Uterus (tissue), 4 donors: ENCODE measurements around the gene GDI1. TPM values are rescaled to one million over a fixed set of nuclear protein-coding genes. Genes with fewer than 3 reads are reported as not detected.

Experiments used
- DNase-seq, 2 donors: peaks; one replicate each; pipeline ENCODE4 v3.0.0-alpha.2; 2019 to 2020
- H3K27ac ChIP-seq, 2 donors: fragments of 200-600 bp; sonication (generic); 1 replicate in 1 of 2; 2 replicates in 1 of 2; pipeline ENCODE4 v1.5.1; 2016 to 2018
- H3K27me3 ChIP-seq, 2 donors: fragments of 200-600 bp; sonication (generic); one replicate each; pipeline ENCODE4 v1.5.1; 2018 to 2019; ENCODE audit warnings: control low read depth in 1 of 2
- H3K36me3 ChIP-seq, 2 donors: fragments of 200-600 bp; sonication (generic); one replicate each; pipeline ENCODE4 v1.5.1; 2019; ENCODE audit warnings: control low read depth in 1 of 2
- H3K4me1 ChIP-seq, 2 donors: fragments of 200-600 bp; sonication (generic); one replicate each; pipeline ENCODE4 v1.5.1; 2018 to 2019; ENCODE audit warnings: control low read depth in 1 of 2
- H3K4me3 ChIP-seq, 2 donors: fragments of 200-600 bp; sonication (generic); 1 replicate in 1 of 2; 2 replicates in 1 of 2; pipeline ENCODE4 v1.5.1; 2018 to 2019; ENCODE audit warnings: mild to moderate bottlenecking in 1 of 2
- H3K9me3 ChIP-seq, 2 donors: fragments of 200-600 bp; sonication (generic); one replicate each; pipeline ENCODE4 v1.5.1; 2019; ENCODE audit warnings: control low read depth in 1 of 2
- POLR2A ChIP-seq, 2 donors: fragments of 450-650 bp; IDR thresholded peaks; one replicate each; pipeline ENCODE4 v1.6.1; 2016; ENCODE audit warnings: antibody characterized with exemption in 2 of 2, mild to moderate bottlenecking in 1 of 2, moderate library complexity in 1 of 2
- intact Hi-C: fragments of 100-400 bp; cut with DNase I; formaldehyde crosslinking; loops from one replicate; pipeline ENCODE4 v1.15.1; 2023; ENCODE audit warnings: low total_unique reads
- total RNA-seq, 4 donors: library from RNA; depleted of rRNA in 3 of 4; stranded (reverse); fragments of >200 nt in 3 of 4; gene quantifications; one replicate each; pipeline versions ENCODE4 v1.1.0 to v1.2.4, GENCODE V29; 2014 to 2023
- TF ChIP-seq, protein P1 (sequence below), 4 experiments: fragments of 200-600 bp in 2 of 4; fragments of 450-650 bp in 2 of 4; sonication (generic) in 2 of 4; IDR thresholded peaks; one replicate each; pipeline ENCODE4 v1.5.1; 2016 to 2019; ENCODE audit warnings: antibody characterized with exemption in 4 of 4, mild to moderate bottlenecking in 2 of 4, moderate library complexity in 1 of 4
- donor health status: DM: yes; HTN: yes; CAD: no.

Gene GDI1
- total RNA-seq, 4 donors from 2014 or later = 100.0 to 175 (median 135) TPM

DNA sequence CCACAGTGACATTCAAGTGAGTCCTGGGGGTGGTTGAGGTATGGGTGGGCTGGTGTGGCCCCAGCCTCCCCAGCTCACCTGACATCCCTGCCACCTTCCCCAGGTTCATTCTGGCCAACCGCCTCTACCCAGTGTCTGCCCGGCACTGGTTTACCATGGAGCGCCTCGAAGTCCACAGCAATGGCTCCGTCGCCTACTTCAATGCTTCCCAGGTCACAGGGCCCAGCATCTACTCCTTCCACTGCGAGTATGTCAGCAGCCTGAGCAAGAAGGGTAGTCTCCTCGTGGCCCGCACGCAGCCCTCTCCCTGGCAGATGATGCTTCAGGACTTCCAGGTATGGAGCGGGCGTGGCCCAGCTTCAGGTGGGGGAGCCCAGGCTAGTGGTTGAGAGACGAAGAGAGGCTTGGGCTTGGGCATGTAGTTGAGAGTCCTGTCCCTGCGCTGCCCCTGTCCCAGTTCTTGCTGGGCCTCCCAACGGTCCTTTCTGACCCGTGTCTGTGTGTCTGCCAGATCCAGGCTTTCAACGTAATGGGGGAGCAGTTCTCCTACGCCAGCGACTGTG is 1.7 kb upstream of the GDI1 start:
- DNase-seq = peak in 1 of 2 donors; percentile 11
- Histone ChIP-seq H3K9me3 (no peaks in the 10 kb centered on the region), H3K27me3 (no peaks in the 10 kb centered on the region), H3K36me3 (no peaks in the 10 kb centered on the region), H3K27ac (no peak overlapping the region), H3K4me1 (peaks cover 0 to 6% of the 10 kb centered on the region in 2 donors), H3K4me3 (no peak overlapping the region)
- TF ChIP-seq POLR2A (IDR thresholded peaks at IDR 0.05) = no peak
- TF ChIP-seq, protein P1, sequence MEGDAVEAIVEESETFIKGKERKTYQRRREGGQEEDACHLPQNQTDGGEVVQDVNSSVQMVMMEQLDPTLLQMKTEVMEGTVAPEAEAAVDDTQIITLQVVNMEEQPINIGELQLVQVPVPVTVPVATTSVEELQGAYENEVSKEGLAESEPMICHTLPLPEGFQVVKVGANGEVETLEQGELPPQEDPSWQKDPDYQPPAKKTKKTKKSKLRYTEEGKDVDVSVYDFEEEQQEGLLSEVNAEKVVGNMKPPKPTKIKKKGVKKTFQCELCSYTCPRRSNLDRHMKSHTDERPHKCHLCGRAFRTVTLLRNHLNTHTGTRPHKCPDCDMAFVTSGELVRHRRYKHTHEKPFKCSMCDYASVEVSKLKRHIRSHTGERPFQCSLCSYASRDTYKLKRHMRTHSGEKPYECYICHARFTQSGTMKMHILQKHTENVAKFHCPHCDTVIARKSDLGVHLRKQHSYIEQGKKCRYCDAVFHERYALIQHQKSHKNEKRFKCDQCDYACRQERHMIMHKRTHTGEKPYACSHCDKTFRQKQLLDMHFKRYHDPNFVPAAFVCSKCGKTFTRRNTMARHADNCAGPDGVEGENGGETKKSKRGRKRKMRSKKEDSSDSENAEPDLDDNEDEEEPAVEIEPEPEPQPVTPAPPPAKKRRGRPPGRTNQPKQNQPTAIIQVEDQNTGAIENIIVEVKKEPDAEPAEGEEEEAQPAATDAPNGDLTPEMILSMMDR (IDR thresholded peaks at IDR 0.05) = no peak
- intact Hi-C loops = no loop called here

DNA sequence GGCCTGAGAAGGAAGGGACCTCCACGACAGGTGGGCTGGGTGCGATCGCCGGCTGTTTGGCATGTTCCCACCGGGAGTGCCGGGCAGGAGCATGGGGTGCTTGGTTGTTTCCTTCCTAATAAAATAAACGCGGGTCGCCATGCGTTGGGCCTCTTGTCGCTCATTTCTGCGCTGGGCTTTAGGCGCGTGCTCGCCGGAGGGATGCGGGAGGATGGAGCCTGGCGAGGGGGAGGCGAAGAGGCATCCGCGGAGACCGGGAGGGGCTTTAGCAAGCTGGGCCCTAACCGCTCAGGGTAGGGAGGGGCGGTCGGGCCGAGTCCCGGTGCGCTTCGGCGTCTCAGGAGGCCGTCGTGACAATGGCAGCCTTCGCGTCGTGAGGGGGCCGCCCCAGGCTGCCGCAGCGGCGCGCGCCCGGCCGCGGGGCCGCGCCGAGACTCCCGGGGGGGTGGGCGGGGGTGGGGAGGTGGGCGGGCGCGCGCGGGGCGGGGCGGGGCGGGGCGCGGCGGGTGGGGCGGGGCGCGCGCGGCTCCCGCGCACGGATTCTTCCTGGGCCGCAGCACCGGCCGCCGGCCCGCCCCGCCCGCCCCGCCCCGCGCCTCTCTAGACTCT is 476 bp upstream of the GDI1 start:
- peak in 1 of 2 donors; percentile 45 for DNase-seq
- TF ChIP-seq, protein P1 (IDR thresholded peaks at IDR 0.05) = no peak
- TF ChIP-seq POLR2A (IDR thresholded peaks at IDR 0.05) = no peak
- peaks cover 0 to 6% of the 10 kb centered on the region in 2 donors for H3K4me1 ChIP-seq
- no peaks in the 10 kb centered on the region for H3K9me3 ChIP-seq
- H3K27ac ChIP-seq = peak overlapping the region; percentile 89 to 96
- intact Hi-C loops = no loop called here
- H3K36me3 ChIP-seq = no peaks in the 10 kb centered on the region
- H3K4me3 ChIP-seq = peak overlapping the region; percentile 45 to 82
- H3K27me3 ChIP-seq = no peaks in the 10 kb centered on the region

DNA sequence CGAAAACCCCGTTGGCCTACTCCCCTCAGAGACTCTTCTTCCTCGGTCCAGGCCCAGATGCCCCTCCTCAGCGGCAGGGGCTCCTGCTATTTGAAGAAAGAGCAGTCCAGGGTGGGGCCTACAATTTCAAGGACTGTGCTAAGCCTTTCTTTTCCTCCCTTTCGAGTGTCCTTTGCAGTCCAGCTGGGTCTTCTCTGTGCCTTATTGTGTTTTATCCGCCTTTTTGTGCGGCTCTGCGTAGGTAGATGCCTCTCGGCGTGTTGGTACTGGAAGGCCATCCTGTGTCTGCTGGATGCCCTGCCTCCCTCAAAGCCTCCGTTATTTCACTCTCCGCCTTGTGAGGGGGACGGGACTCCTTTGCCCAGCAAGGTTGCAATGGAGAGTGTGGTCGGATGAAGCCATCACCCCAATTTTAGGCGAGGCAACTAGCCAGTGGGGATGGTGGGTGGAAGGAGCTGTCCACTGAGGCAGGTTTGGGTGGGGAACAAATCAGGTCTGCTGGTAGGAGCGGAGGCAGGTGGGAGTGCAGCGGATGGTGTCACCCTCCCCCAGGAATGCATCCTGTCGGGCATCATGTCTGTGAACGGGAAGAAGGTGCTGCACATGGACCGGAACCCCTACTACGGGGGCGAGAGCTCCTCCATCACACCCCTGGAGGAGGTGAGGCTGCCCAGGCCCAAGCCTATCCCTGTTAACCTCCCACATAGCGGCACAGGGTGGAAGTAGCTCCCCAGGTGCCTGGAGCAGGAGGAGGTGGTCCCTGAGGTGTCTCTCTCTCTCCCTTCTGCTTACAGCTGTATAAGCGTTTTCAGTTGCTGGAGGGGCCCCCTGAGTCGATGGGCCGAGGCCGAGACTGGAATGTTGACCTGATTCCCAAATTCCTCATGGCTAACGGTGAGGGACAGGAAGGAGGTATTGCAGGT is 1.3 kb downstream of the GDI1 start:
- TF ChIP-seq, protein P1 (IDR thresholded peaks at IDR 0.05) = no peak
- TF ChIP-seq POLR2A (IDR thresholded peaks at IDR 0.05) = no peak
- Histone ChIP-seq H3K4me3 (peak overlapping the region; percentile 45 to 82), H3K4me1 (peaks cover 0 to 6% of the 10 kb centered on the region in 2 donors), H3K36me3 (no peaks in the 10 kb centered on the region), H3K27me3 (no peaks in the 10 kb centered on the region), H3K27ac (peak overlapping the region; percentile 89 to 96), H3K9me3 (no peaks in the 10 kb centered on the region)
- no peak for DNase-seq
- intact Hi-C loops = no loop called here

DNA sequence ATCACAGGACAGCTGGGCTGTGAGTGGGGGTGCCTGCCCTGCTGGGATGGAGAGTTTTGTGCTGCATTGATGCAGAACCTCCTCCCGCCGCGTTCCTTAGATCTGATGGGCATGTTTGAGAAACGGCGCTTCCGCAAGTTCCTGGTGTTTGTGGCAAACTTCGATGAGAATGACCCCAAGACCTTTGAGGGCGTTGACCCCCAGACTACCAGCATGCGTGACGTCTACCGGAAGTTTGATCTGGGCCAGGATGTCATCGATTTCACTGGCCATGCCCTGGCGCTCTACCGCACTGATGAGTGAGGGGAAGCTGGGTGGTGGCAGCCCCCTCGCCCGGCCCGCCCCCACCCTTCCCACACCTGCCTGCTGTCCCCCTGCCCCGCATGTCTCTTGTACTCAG is 2.9 kb downstream of the GDI1 start:
- Histone ChIP-seq H3K9me3 (no peaks in the 10 kb centered on the region), H3K27ac (no peak overlapping the region), H3K4me3 (no peak overlapping the region), H3K27me3 (no peaks in the 10 kb centered on the region), H3K4me1 (peaks cover 0 to 6% of the 10 kb centered on the region in 2 donors), H3K36me3 (no peaks in the 10 kb centered on the region)
- intact Hi-C loops = no loop called here
- no peak for TF ChIP-seq POLR2A (IDR thresholded peaks at IDR 0.05)
- TF ChIP-seq, protein P1 (IDR thresholded peaks at IDR 0.05) = no peak
- no peak for DNase-seq
